Measurements from ENCODE around the gene PSORS1C1.
"Not testable (repeated sequence)": the region's sequence is repeated elsewhere in the genome, so short reads cannot be mapped to it uniquely, and the experiment has no call there.

DNA sequence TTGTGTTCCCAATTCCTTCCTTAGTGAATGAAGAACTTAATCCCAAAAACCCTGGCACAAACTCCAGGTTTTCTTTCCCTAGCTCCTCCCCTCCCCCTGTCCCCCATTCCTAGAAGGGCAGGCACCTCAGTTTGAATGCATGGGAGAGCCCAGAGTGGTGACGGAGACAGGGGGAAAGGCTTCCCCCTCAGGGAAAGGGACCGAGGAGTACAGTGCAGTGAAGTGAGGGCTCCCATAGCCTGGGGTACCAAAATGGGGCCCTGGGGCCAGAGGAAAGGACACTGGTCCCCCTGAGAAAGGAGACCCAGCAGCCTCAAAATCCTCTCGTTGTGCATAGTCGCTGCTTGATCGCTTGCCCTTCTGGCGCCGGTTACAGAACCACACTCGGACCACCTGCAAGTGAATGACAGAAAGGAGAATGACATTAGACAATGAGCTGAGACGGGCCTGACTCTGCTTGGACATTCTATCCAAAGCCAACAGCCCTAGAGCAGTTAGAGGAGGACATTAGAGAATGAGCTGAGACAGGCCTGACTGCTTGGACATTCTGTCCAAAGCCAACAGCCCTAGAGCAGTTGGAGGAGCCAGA is 50.0 kb downstream of the PSORS1C1 start:
- TF ChIP-seq RAD21 (IDR thresholded peaks at IDR 0.05; ENCODE audit: low read length); CEBPB (IDR thresholded peaks at IDR 0.05; ENCODE audit: low read depth, low read length); RFX5 (IDR thresholded peaks at IDR 0.05; ENCODE audit: low read depth, low read length); SMC3 (IDR thresholded peaks at IDR 0.05; ENCODE audit: low read depth, low read length); MAFK (IDR thresholded peaks at IDR 0.05; ENCODE audit: low read depth, low read length); POLR2A (IDR thresholded peaks at IDR 0.05; ENCODE audit: low read depth, low read length); BHLHE40 (IDR thresholded peaks at IDR 0.05; ENCODE audit: low read depth, low read length); MXI1 (IDR thresholded peaks at IDR 0.05; ENCODE audit: borderline replicate concordance, low read depth, low read length); CHD1 (IDR thresholded peaks at IDR 0.05; ENCODE audit: low read depth, low read length); MAZ (IDR thresholded peaks at IDR 0.05; ENCODE audit: borderline replicate concordance, low read depth, low read length); FOS (IDR thresholded peaks at IDR 0.05; ENCODE audit: low read depth, low read length): not testable (repeated sequence)
- TF ChIP-seq, protein P1, sequence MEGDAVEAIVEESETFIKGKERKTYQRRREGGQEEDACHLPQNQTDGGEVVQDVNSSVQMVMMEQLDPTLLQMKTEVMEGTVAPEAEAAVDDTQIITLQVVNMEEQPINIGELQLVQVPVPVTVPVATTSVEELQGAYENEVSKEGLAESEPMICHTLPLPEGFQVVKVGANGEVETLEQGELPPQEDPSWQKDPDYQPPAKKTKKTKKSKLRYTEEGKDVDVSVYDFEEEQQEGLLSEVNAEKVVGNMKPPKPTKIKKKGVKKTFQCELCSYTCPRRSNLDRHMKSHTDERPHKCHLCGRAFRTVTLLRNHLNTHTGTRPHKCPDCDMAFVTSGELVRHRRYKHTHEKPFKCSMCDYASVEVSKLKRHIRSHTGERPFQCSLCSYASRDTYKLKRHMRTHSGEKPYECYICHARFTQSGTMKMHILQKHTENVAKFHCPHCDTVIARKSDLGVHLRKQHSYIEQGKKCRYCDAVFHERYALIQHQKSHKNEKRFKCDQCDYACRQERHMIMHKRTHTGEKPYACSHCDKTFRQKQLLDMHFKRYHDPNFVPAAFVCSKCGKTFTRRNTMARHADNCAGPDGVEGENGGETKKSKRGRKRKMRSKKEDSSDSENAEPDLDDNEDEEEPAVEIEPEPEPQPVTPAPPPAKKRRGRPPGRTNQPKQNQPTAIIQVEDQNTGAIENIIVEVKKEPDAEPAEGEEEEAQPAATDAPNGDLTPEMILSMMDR (conservative IDR thresholded peaks at IDR 0.05; ENCODE audit: low read depth, low read length): not testable (repeated sequence)
- TF ChIP-seq, protein P2, sequence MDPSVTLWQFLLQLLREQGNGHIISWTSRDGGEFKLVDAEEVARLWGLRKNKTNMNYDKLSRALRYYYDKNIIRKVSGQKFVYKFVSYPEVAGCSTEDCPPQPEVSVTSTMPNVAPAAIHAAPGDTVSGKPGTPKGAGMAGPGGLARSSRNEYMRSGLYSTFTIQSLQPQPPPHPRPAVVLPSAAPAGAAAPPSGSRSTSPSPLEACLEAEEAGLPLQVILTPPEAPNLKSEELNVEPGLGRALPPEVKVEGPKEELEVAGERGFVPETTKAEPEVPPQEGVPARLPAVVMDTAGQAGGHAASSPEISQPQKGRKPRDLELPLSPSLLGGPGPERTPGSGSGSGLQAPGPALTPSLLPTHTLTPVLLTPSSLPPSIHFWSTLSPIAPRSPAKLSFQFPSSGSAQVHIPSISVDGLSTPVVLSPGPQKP (IDR thresholded peaks at IDR 0.05; ENCODE audit: borderline replicate concordance, low read depth, low read length): not testable (repeated sequence)
